Lower leg skin (tissue), 4 donors: ENCODE data around the gene SCUBE1. TPM values are rescaled to one million over a fixed set of nuclear protein-coding genes. Genes with fewer than 3 reads are reported as not detected.
A peak's percentile ranks its signal among the peaks of the same experiment; 100 is the strongest.

ENCODE experiments used
- DNase-seq, 2 donors: peaks; one replicate each; pipeline ENCODE4 v3.0.0-alpha.2; 2019; ENCODE audit warnings: low spot score in 2 of 2
- H3K4me3 ChIP-seq: fragments of 200-600 bp; sonication (generic); 2 replicates; pipeline ENCODE4 v1.5.1; 2017; ENCODE audit warnings: mild to moderate bottlenecking, low read depth; ENCODE audit not compliant: poor library complexity, severe bottlenecking
- CTCF ChIP-seq, 3 donors: fragments of 450-650 bp; IDR thresholded peaks; one replicate each; pipeline ENCODE4 v1.5.1; 2016; ENCODE audit warnings: antibody characterized with exemption in 3 of 3, mild to moderate bottlenecking in 3 of 3, moderate library complexity in 2 of 3
- POLR2A ChIP-seq, 2 donors: fragments of 450-650 bp; IDR thresholded peaks; one replicate each; pipeline ENCODE4 v1.6.1; 2016 to 2017; ENCODE audit warnings: antibody characterized with exemption in 2 of 2, mild to moderate bottlenecking in 1 of 2, moderate library complexity in 1 of 2
- WGBS, 2 donors: methylation state at CpG; one replicate each; pipeline ENCODE4 v1.1.5; 2018; 5-methylcytosine and 5-hydroxymethylcytosine counted together
- intact Hi-C: fragments of 100-400 bp; cut with DNase I; formaldehyde crosslinking; loops from one replicate; pipeline ENCODE4 v1.15.0; 2023; ENCODE audit warnings: low total_unique reads
- total RNA-seq, 4 donors: library from RNA; depleted of rRNA; stranded (reverse); fragments of >200 nt; gene quantifications; one replicate each; pipeline ENCODE4 v1.1.0, GENCODE V29; 2016

The SCUBE1 gene
- total RNA-seq, 4 donors from 2014 or later, result 0.20 to 1.1 (median 0.28) TPM

GRCh38 chr22:43152357-43153071 is 190.7 kb downstream of the SCUBE1 start:
- peak overlapping the region; percentile 85 for H3K4me3 ChIP-seq
- 0 to 2% methylated on average over 20 to 22 of the region's 22 CpGs for WGBS, 2 donors
- intact Hi-C loops, result no loop called here
- TF ChIP-seq CTCF (IDR thresholded peaks at IDR 0.05), result no peak
- no peak for TF ChIP-seq POLR2A (IDR thresholded peaks at IDR 0.05)
- DNase-seq, result peak; percentile 82 to 95

- intact Hi-C loops, result no loop called here
- no peak for DNase-seq
- 3% methylated on average over 6 of the region's 18 CpGs; no CpG with 5 or more reads in 1 of the 2 donors for WGBS, 2 donors
- peak overlapping the region; percentile 85 for H3K4me3 ChIP-seq
- TF ChIP-seq POLR2A (IDR thresholded peaks at IDR 0.05) (no peak), CTCF (IDR thresholded peaks at IDR 0.05) (no peak)
These were observed 191.2 kb downstream of the SCUBE1 start for GRCh38 chr22:43152003-43152356.

- DNase-seq, result peak; percentile 59 to 96
- peak within 1 kb of the TSS; percentile 85 for H3K4me3 ChIP-seq
- TF ChIP-seq CTCF (IDR thresholded peaks at IDR 0.05) (no peak), POLR2A (IDR thresholded peaks at IDR 0.05) (no peak)
- intact Hi-C loops, result no loop called here
- WGBS, 2 donors, result 1% methylated on average over 30 to 37 of the region's 75 CpGs
These were observed 191.7 kb downstream of the SCUBE1 start, which contains the start of gene TSPO for GRCh38 chr22:43151251-43152002. TSS of gene TSPO (plus strand) at chr22:43151559. CDS start at chr22:43159239, 7,680 bp downstream.

GRCh38 chr22:43150731-43151206 is 192.4 kb downstream of the SCUBE1 start:
- peak overlapping the region; percentile 85 for H3K4me3 ChIP-seq
- DNase-seq, result no peak
- no peak for TF ChIP-seq POLR2A (IDR thresholded peaks at IDR 0.05)
- no peak for TF ChIP-seq CTCF (IDR thresholded peaks at IDR 0.05)
- intact Hi-C loops, result no loop called here
- WGBS, 2 donors, result 65 to 76% methylated on average over 9 to 13 of the region's 15 CpGs

GRCh38 chr22:43148581-43148980 is 194.6 kb downstream of the SCUBE1 start:
- 50 to 75% methylated on average over 4 to 6 of the region's 6 CpGs for WGBS, 2 donors
- intact Hi-C loops, result no loop called here
- no peak for DNase-seq
- no peak overlapping the region for H3K4me3 ChIP-seq
- TF ChIP-seq CTCF (IDR thresholded peaks at IDR 0.05), result no peak
- TF ChIP-seq POLR2A (IDR thresholded peaks at IDR 0.05), result no peak
